K562 (cell line): ENCODE data around the gene EIF5B. TPM values are rescaled to one million over a fixed set of nuclear protein-coding genes. Genes with fewer than 3 reads are reported as not detected.

Experiments
- ATAC-seq: fragments of 200-7000 bp; cut with Tn5 transposase; 3 replicates; pipeline ENCODE4 v1.9.1; 2020; ENCODE audit warnings: moderate library complexity
- BruUV-seq: library from RNA; stranded (reverse); fragments of 400-500 nt; replicated peaks from 2 replicates; lab custom pipeline; 2021; lab: Mats Ljungman, UMichigan
- CTCF ChIA-PET: fragments of 300-600 bp; formaldehyde crosslinking; extraction: SDS; loops from one replicate; lab custom pipeline; 2021; ENCODE audit warnings: low intra/inter-chr PET ratio; lab: Yijun Ruan, JAX
- POLR2A ChIA-PET: fragments of 300-600, 350-650 bp; sonication (Branson Sonifier 250); formaldehyde crosslinking; extraction: SDS; loops from one replicate; lab custom pipeline; 2021; ENCODE audit warnings: antibody characterized with exemption, inconsistent platforms; lab: Yijun Ruan, JAX
- DNase-seq, 4 experiments: peaks; one replicate each; pipeline versions ENCODE4 v3.0.0 to v3.0.0-alpha.2; 2011 to 2018; ENCODE audit warnings: low spot score in 3 of 4, mixed read lengths in 3 of 4; ENCODE audit errors: extremely low read depth in 1 of 4
- FAIRE-seq: peaks from 2 replicates; lab custom pipeline; 2011; peaks lifted over from hg19 to GRCh38; lab: Jason Lieb, UNC
- H2AFZ ChIP-seq: 2 replicates; pipeline ENCODE4 v1.6.0; 2011; ENCODE audit warnings: low read depth, low read length, control low read depth, inconsistent platforms
- H3K27ac ChIP-seq: fragments of 200-600 bp; 3 replicates; pipeline ENCODE4 v1.8.0; 2011; ENCODE audit warnings: low read depth, mild to moderate bottlenecking, control low read depth, inconsistent platforms, low read length, moderate library complexity, mixed read lengths; ENCODE audit errors: extremely low read depth
- H3K27me3 ChIP-seq, 2 experiments: fragments of 300-600 bp in 1 of 2; 2 replicates in 1 of 2; 3 replicates in 1 of 2; pipeline versions ENCODE4 v1.6.0 to v1.8.0; 2011; ENCODE audit warnings: inconsistent platforms in 2 of 2, low read length in 2 of 2, mild to moderate bottlenecking in 1 of 2, mixed read lengths in 1 of 2, moderate library complexity in 1 of 2; ENCODE audit not compliant: control insufficient read depth in 2 of 2, insufficient read depth in 2 of 2
- H3K36me3 ChIP-seq: fragments of 300-600 bp; 3 replicates; pipeline ENCODE4 v1.8.0; 2011; ENCODE audit warnings: mild to moderate bottlenecking, low read length, inconsistent platforms; ENCODE audit not compliant: control insufficient read depth, insufficient read depth
- H3K4me1 ChIP-seq, 2 experiments: fragments of 200-600 bp in 1 of 2; replicated peaks in 1 of 2; 2 replicates in 1 of 2; 3 replicates in 1 of 2; pipeline versions ENCODE4 v1.5.1 to v1.8.0; 2011; ENCODE audit warnings: inconsistent platforms in 2 of 2, low read length in 2 of 2, mild to moderate bottlenecking in 1 of 2, mixed read lengths in 1 of 2, moderate library complexity in 1 of 2; ENCODE audit not compliant: control insufficient read depth in 2 of 2, insufficient read depth in 2 of 2
- H3K4me2 ChIP-seq: 2 replicates; pipeline ENCODE4 v1.6.1; 2011; ENCODE audit warnings: low read length, control low read depth, inconsistent platforms, mixed read lengths; ENCODE audit not compliant: insufficient read depth
- H3K4me3 ChIP-seq: fragments of 200-600 bp; sonication (generic), shearing (Covaris generic); 2 replicates; pipeline ENCODE4 v1.5.1; 2016; ENCODE audit warnings: control low read depth, inconsistent platforms
- H3K79me2 ChIP-seq: fragments of 200-600 bp; 3 replicates; pipeline ENCODE4 v1.8.0; 2011; ENCODE audit warnings: low read length, inconsistent platforms; ENCODE audit not compliant: control insufficient read depth, insufficient read depth
- H3K9ac ChIP-seq, 2 experiments: 2 replicates each; pipeline versions ENCODE4 v1.6.0 to v1.6.1; 2011; ENCODE audit warnings: low read depth in 2 of 2, low read length in 2 of 2, control low read depth in 1 of 2, inconsistent platforms in 1 of 2, mild to moderate bottlenecking in 1 of 2, mixed read lengths in 1 of 2; ENCODE audit not compliant: insufficient read depth in 1 of 2
- H3K9me1 ChIP-seq: one replicate; pipeline ENCODE4 v1.6.0; 2011; ENCODE audit warnings: inconsistent platforms, mild to moderate bottlenecking, low read length, moderate library complexity; ENCODE audit not compliant: control insufficient read depth, insufficient read depth
- H3K9me3 ChIP-seq: replicated peaks from 2 replicates; pipeline ENCODE4 v1.5.1; 2011; ENCODE audit warnings: low read depth, low read length, inconsistent platforms; ENCODE audit not compliant: control insufficient read depth, insufficient read depth
- H4K20me1 ChIP-seq: replicated peaks from 2 replicates; pipeline ENCODE4 v1.6.1; 2011; ENCODE audit warnings: low read length, inconsistent platforms, mixed read lengths; ENCODE audit not compliant: control insufficient read depth, insufficient read depth
- BRD9 ChIP-seq: fragments of 450-650 bp; IDR thresholded peaks from 2 replicates; pipeline ENCODE4 v1.6.1; 2018; ENCODE audit warnings: low read depth; ENCODE audit not compliant: partially characterized antibody
- HDAC6 ChIP-seq: IDR thresholded peaks from 2 replicates; pipeline ENCODE4 v1.6.1; 2012; ENCODE audit warnings: low read depth, mild to moderate bottlenecking, control low read depth, inconsistent platforms, low read length, moderate library complexity
- RHOXF2B ChIP-seq: fragments of 250-450 bp; sonication (Bioruptor Pico); conservative IDR thresholded peaks from 2 replicates; pipeline ENCODE4 v1.5.1; 2021
- ZNF184 ChIP-seq: sonication (generic); formaldehyde crosslinking; IDR thresholded peaks from 2 replicates; pipeline ENCODE4 v1.5.0; 2020; ENCODE audit warnings: missing genetic modification reagents
- ZNF24 ChIP-seq: fragments of 450-650 bp; IDR thresholded peaks from 2 replicates; pipeline ENCODE4 v1.6.1; 2016
- ZNF347 ChIP-seq: fragments of 450-650 bp; formaldehyde crosslinking; IDR thresholded peaks from 2 replicates; pipeline ENCODE4 v1.4.0; 2020; ENCODE audit warnings: low read depth, mild to moderate bottlenecking, moderate library complexity
- WGBS: fragments of 100-300 bp; shearing (Covaris generic); methylation state at CpG from one replicate; pipeline ENCODE4 v1.1.6; 2016; ENCODE audit warnings: low coverage, mixed read lengths; ENCODE audit not compliant: insufficient coverage; ENCODE audit errors: missing lambda C conversion rate; 5-methylcytosine and 5-hydroxymethylcytosine counted together
- in situ Hi-C: fragments of 300-500 bp; cut with MboI; formaldehyde crosslinking; loops from 4 replicates; pipeline ENCODE4 v1.15.0; 2018; ENCODE audit warnings: inconsistent platforms, mixed read lengths
- intact Hi-C: fragments of 100-400 bp; cut with micrococcal nuclease; formaldehyde crosslinking; loops from 2 replicates; pipeline ENCODE4 v1.14.2; 2022
- polyA plus RNA-seq, 8 experiments: library from polyadenylated mRNA; depleted of rRNA in 4 of 8; stranded (reverse) in 5 of 8; unstranded in 3 of 8; fragments of >200 nt; fragmentation: Nextera tagmentation in 2 of 8; fragmentation: Illumina TruSeq in 1 of 8; extraction: Ambion mirVana in 2 of 8; extraction: Trizol in 1 of 8; gene quantifications; 2 replicates each; pipeline versions ENCODE4 v1.2.1 to v1.2.3, GENCODE V29; 2011 to 2014; ENCODE audit warnings: inconsistent platforms in 1 of 8, missing spikeins in 1 of 8
- total RNA-seq, 7 experiments: library from RNA; depleted of rRNA in 6 of 7; stranded (reverse); fragments of >200 nt in 6 of 7; fragmentation: Illumina TruSeq in 2 of 7; extraction: Trizol in 2 of 7; gene quantifications; 2 replicates each; pipeline versions ENCODE4 v1.2.1 to v1.2.3, GENCODE V29; 2011 to 2021; ENCODE audit warnings: low replicate concordance in 1 of 7
- TF ChIP-seq, protein P1 (sequence below): sonication (generic); formaldehyde crosslinking; IDR thresholded peaks from 2 replicates; pipeline ENCODE4 v1.8.1; 2022; ENCODE audit warnings: missing genetic modification reagents
- TF ChIP-seq, protein P2 (sequence below): IDR thresholded peaks from 3 replicates; pipeline ENCODE4 v1.6.1; 2011; ENCODE audit warnings: borderline replicate concordance, mild to moderate bottlenecking, moderate library complexity; ENCODE audit not compliant: insufficient read length; ENCODE audit errors: extremely low read depth
- TF ChIP-seq, protein P3 (sequence below): fragments of 250-450 bp; sonication (Bioruptor Pico); IDR thresholded peaks from 2 replicates; pipeline ENCODE4 v1.8.0; 2022; ENCODE audit warnings: inconsistent platforms, mild to moderate bottlenecking, moderate library complexity, borderline replicate concordance

The EIF5B gene
- total and polyA plus RNA-seq, 9 of the 15 experiments (the other 6 are each of a cell fraction or from before 2014, with no cell fraction given): 26.5 to 143 (median 47.7) TPM

DNA sequence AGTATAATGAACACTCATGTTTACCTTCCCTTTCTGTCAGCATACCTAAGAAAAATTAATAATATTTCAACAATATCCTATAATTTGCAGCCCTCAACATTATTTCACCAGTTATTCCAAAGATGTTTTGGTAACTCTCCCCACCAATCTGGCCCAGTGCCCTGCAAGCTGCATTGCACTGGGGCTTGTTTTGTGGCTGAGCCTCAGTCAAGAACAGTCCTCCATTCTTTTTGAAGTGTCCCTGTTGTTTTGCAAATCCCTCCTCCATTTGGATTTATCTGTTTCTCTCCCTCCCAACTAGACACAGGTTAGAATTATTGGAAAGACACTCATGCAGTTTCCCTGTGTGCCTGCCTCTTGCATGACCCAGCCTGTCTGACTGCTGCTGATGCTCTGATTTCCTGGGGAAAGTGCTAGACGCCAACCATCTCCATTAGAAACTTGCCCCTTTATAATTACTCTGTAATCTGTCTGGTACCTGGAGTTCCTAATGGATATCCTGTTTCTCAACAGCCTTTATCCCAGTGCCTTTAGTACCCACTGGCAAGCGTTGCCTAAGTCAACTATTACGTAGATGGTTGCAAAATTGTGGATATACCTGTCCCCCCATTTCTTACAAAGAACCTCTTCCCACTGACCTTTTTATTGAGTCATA lies 60.2 kb downstream of the EIF5B start:
- Histone ChIP-seq H3K79me2 (no peaks in the 10 kb centered on the region), H3K9ac (no peak overlapping the region), H3K4me1 (no peaks in the 10 kb centered on the region), H2AFZ (no peak overlapping the region), H3K4me3 (no peak overlapping the region), H4K20me1 (no peaks in the 10 kb centered on the region), H3K36me3 (peaks cover 99% of the 10 kb centered on the region), H3K4me2 (no peak overlapping the region), H3K27me3 (no peaks in the 10 kb centered on the region), H3K9me1 (no peaks in the 10 kb centered on the region), H3K27ac (no peak overlapping the region), H3K9me3 (no peaks in the 10 kb centered on the region)
- DNase-seq (no peak), FAIRE-seq (no peak), ATAC-seq (no peak)
- ChIA-PET CTCF (no interaction called here), POLR2A (interaction anchor here (1.3 kb wide), 1 partner anchor 17 kb away, joined by 3 read pairs; no protein-coding TSS in a partner anchor)
- in situ Hi-C loops: no loop called here
- intact Hi-C loops: no loop called here
- 90% methylated on average over 3 of the region's 3 CpGs for WGBS
- BruUV-seq: no TSS peak
- TF ChIP-seq, protein P1, sequence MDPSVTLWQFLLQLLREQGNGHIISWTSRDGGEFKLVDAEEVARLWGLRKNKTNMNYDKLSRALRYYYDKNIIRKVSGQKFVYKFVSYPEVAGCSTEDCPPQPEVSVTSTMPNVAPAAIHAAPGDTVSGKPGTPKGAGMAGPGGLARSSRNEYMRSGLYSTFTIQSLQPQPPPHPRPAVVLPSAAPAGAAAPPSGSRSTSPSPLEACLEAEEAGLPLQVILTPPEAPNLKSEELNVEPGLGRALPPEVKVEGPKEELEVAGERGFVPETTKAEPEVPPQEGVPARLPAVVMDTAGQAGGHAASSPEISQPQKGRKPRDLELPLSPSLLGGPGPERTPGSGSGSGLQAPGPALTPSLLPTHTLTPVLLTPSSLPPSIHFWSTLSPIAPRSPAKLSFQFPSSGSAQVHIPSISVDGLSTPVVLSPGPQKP (CRISPR knock-in tag): no peak
- no peak for TF ChIP-seq ZNF24
- TF ChIP-seq HDAC6: no peak
- TF ChIP-seq BRD9: no peak
- no peak for TF ChIP-seq ZNF347 (CRISPR knock-in tag)
- TF ChIP-seq, protein P2, sequence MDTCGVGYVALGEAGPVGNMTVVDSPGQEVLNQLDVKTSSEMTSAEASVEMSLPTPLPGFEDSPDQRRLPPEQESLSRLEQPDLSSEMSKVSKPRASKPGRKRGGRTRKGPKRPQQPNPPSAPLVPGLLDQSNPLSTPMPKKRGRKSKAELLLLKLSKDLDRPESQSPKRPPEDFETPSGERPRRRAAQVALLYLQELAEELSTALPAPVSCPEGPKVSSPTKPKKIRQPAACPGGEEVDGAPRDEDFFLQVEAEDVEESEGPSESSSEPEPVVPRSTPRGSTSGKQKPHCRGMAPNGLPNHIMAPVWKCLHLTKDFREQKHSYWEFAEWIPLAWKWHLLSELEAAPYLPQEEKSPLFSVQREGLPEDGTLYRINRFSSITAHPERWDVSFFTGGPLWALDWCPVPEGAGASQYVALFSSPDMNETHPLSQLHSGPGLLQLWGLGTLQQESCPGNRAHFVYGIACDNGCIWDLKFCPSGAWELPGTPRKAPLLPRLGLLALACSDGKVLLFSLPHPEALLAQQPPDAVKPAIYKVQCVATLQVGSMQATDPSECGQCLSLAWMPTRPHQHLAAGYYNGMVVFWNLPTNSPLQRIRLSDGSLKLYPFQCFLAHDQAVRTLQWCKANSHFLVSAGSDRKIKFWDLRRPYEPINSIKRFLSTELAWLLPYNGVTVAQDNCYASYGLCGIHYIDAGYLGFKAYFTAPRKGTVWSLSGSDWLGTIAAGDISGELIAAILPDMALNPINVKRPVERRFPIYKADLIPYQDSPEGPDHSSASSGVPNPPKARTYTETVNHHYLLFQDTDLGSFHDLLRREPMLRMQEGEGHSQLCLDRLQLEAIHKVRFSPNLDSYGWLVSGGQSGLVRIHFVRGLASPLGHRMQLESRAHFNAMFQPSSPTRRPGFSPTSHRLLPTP: no peak
- no peak for TF ChIP-seq ZNF184 (CRISPR knock-in tag)
- TF ChIP-seq RHOXF2B (CRISPR knock-in tag): no peak
- TF ChIP-seq, protein P3, sequence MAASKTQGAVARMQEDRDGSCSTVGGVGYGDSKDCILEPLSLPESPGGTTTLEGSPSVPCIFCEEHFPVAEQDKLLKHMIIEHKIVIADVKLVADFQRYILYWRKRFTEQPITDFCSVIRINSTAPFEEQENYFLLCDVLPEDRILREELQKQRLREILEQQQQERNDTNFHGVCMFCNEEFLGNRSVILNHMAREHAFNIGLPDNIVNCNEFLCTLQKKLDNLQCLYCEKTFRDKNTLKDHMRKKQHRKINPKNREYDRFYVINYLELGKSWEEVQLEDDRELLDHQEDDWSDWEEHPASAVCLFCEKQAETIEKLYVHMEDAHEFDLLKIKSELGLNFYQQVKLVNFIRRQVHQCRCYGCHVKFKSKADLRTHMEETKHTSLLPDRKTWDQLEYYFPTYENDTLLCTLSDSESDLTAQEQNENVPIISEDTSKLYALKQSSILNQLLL (CRISPR knock-in tag): no peak
